ENCODE data around the gene C19orf47.

DNA sequence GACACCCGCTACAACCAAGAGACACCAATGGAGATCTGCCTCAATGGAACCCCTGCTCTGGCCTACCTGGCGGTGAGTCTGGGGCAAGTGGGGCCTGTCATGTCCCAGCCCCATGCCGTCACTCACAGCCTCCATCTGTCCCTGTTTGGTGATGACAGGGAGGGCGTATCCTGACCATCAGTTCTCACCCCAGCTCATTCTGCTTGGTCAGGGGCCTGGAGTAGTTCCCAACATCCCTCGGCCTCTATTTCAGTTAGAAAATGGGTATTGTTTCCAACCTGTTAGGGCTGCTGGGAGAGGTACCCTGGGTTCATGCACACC lies 23.6 kb upstream of the C19orf47 start:
- TF ChIP-seq, protein P1, sequence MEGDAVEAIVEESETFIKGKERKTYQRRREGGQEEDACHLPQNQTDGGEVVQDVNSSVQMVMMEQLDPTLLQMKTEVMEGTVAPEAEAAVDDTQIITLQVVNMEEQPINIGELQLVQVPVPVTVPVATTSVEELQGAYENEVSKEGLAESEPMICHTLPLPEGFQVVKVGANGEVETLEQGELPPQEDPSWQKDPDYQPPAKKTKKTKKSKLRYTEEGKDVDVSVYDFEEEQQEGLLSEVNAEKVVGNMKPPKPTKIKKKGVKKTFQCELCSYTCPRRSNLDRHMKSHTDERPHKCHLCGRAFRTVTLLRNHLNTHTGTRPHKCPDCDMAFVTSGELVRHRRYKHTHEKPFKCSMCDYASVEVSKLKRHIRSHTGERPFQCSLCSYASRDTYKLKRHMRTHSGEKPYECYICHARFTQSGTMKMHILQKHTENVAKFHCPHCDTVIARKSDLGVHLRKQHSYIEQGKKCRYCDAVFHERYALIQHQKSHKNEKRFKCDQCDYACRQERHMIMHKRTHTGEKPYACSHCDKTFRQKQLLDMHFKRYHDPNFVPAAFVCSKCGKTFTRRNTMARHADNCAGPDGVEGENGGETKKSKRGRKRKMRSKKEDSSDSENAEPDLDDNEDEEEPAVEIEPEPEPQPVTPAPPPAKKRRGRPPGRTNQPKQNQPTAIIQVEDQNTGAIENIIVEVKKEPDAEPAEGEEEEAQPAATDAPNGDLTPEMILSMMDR (conservative IDR thresholded peaks at IDR 0.05; ENCODE audit: low read length) = no peak
- no peak for TF ChIP-seq EZH2phosphoT487 (IDR thresholded peaks at IDR 0.05; ENCODE audit: borderline replicate concordance, low read depth, low read length)

Data from OCI-LY7 (cell line).